Fibroblast of the conjunctiva (primary cell): ENCODE measurements around the gene TMEM161A.

ENCODE experiments used
- DNase-seq: peaks from one replicate; pipeline ENCODE4 v3.0.0-alpha.2; 2010; ENCODE audit warnings: low read depth

Gene TMEM161A

DNA sequence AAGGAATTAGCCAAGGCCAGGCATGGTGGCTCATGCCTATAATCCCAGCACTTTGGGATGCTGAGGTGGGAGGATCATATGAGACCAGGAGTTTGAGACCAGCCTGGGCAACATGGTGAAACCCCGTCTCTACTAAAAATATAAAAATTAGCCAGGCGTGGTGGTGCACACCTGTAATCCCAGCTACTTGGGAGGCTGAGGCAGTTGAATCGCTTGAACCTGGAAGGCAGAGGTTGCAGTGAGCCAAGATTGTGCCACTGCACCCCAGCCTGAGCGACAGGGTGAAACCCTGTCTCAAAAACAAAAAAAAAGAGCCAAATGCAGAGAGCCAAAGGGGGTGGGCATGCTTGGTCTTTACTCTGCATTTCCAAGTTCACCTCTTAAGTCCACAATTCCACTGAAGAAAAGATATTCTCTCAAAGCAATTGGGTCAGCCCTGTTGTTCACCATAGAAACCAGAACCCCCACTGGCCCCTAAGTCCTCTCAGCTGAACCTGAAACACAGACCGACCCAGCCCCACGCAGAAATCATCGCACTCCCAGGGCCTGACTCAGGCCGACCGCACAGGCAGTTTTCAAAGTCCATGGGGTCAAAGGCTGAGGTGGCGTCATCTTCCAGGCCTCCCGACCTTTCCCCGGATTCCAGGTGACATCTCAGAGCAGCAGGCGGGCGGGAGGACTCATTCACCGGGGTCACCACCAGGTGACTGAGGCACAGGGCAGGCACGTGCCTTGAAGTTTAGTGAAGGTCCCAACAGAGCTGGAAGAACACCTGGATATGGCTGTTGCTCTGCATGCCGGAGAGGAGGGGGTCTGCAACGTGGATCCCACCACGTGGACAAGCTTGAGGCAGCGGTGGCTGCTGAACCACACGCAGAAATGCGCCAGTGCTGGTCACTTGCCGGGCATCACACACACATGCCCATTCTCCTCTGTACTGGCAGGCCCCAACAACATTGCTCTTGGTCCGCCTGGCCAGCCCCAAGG lies 41.3 kb downstream of the TMEM161A start:
- no peak for DNase-seq

GRCh38 chr19:19095691-19096090 lies 42.6 kb downstream of the TMEM161A start:
- no peak for DNase-seq

DNA sequence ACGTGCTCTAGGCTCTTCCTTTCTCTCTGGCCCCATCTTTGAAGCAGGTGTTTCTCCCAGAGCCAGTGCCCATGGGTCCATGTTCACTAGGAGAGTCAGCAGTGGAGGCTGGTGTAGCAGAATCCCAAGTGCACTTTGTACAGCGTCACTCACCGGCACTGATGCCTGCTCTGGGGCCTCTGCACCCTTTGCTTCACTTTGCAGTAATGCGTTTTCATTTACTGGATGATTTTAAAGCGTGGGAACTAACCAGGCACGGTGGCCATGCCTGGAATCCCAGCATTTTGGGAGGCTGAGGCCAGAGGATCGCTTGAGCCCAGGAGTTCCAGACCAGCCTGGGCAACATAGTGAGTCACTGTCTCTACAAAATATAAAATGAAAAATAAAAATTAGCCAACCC lies 43.8 kb downstream of the TMEM161A start:
- DNase-seq, result no peak

- no peak for DNase-seq
These were observed 50.6 kb downstream of the TMEM161A start for GRCh38 chr19:19087676-19088075.

- no peak for DNase-seq
These were observed 54.7 kb downstream of the TMEM161A start for GRCh38 chr19:19083413-19084178.

DNA sequence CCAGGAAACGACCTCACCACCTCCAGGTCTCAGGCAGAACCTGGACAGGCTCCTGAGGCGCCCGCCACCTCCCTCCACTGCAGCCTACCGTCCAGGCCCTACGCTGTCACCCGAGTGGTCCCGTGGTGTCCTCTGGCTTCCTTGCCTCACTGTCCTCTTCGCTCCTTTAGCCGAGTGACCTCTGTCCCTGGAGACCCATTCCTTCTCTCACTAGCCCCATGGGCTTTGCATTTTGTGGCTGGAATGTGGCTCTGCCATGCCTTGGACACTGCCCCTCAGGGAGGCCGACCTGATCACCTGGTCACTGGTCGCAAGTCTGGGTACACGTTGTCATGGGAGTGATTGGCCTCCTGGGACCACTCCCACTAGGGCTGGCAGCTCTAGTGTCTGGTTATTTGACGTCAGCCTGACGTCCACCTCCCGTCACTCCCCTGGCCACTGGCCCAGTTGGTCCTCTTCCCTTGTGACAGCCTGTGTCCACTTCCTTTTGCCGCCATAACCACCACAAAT lies 56.6 kb downstream of the TMEM161A start:
- DNase-seq, result no peak

GRCh38 chr19:19079571-19079970 lies 58.7 kb downstream of the TMEM161A start:
- no peak for DNase-seq

DNA sequence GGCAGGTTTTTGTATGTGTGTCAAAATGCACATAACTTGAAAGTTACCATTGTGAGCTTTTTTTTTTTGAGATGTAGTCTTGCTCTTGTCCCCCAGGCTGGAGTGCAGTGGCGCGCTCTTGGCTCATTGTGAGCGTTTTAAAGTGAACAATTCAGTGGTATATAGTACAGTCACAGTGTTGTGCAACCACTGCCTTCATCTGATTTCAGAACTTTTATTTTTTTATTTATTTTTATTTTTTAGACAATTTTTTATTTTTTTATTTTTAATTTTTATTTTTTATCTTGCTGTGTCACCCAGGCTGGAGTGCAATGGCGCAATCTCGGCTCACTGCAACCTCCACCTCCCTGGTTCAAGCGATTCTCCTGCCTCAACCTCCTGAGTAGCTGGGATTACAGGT lies 59.5 kb downstream of the TMEM161A start:
- no peak for DNase-seq

GRCh38 chr19:19077103-19077502 lies 61.2 kb downstream of the TMEM161A start:
- no peak for DNase-seq

- no peak for DNase-seq
These were observed 61.8 kb downstream of the TMEM161A start for GRCh38 chr19:19076476-19076875.

GRCh38 chr19:19075126-19075525 lies 63.2 kb downstream of the TMEM161A start:
- no peak for DNase-seq

DNA sequence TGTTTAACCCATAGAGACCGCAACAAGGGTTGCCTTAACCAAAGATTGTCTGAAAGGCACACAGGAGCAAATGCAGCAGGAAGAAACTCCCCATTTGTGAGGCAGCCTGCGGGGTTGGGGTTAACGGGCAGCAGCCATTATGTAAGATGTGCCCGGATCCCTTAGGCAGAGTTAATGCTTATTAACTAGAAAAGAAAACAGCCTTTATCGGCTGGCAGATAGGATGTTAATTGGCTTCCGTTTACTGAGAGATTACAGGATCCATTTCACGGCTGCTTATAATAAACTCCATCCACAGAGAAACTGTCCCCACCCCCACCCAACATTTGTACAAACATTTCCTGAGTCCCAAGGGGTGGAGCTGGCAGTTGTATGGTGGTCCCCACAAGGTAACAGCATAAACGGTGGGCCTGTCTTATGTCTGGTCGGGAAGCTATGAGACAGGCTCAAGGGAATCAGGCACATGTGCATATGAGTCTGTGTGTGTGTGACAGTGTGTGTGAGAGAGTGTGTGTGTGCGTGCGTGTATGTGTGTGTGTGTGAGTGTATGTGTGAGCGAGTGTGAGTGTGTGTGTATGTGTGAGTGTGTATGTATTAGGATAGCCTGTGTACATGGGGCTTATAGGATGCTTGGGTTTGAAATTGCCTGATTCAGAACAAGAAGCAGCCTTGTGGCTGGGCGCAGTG lies 63.9 kb downstream of the TMEM161A start:
- DNase-seq, result no peak

GRCh38 chr19:19071897-19072296 lies 66.4 kb downstream of the TMEM161A start:
- no peak for DNase-seq
